GM21528 (cell line): ENCODE measurements around the gene CORO1A.
"Not testable (repeated sequence)": the region's sequence is repeated elsewhere in the genome, so short reads cannot be mapped to it uniquely, and the experiment has no call there.

Source experiments
- ATAC-seq: cut with Tn5 transposase; IDR thresholded peaks from one replicate; pipeline ENCODE4 v1.9.1; 2021; ENCODE audit warnings: mild to moderate bottlenecking, moderate library complexity; ENCODE audit not compliant: unreplicated experiment, low FRiP score

Gene CORO1A

GRCh38 chr16:30169416-30169815 lies 14.0 kb upstream of the CORO1A start:
- ATAC-seq: not testable (repeated sequence)

- ATAC-seq: not testable (repeated sequence)
Measured at GRCh38 chr16:30170145-30170544, 13.3 kb upstream of the CORO1A start.

- ATAC-seq: no peak
Measured at GRCh38 chr16:30173054-30173453, 10.3 kb upstream of the CORO1A start.

- ATAC-seq: not testable (repeated sequence)
Measured at GRCh38 chr16:30176876-30177275, 6.5 kb upstream of the CORO1A start.

- ATAC-seq: no peak
Measured at GRCh38 chr16:30179195-30179594, 4.2 kb upstream of the CORO1A start.

GRCh38 chr16:30179931-30180330 lies 3.5 kb upstream of the CORO1A start:
- ATAC-seq: no peak

- ATAC-seq: no peak
Measured at GRCh38 chr16:30180741-30181140, 2.7 kb upstream of the CORO1A start.

- ATAC-seq: peak; percentile 29
Measured at GRCh38 chr16:30184096-30184890, 891 bp downstream of the CORO1A start.

GRCh38 chr16:30184891-30185682 lies 1.7 kb downstream of the CORO1A start:
- ATAC-seq: no peak

GRCh38 chr16:30185683-30186421 lies 2.5 kb downstream of the CORO1A start:
- no peak for ATAC-seq

GRCh38 chr16:30186444-30186781 lies 3.0 kb downstream of the CORO1A start:
- ATAC-seq: no peak

- no peak for ATAC-seq
Measured at GRCh38 chr16:30186782-30187555, 3.6 kb downstream of the CORO1A start.

- no peak for ATAC-seq
Measured at GRCh38 chr16:30187556-30187865, 4.1 kb downstream of the CORO1A start.

GRCh38 chr16:30187971-30188561 lies 4.7 kb downstream of the CORO1A start:
- no peak for ATAC-seq

- ATAC-seq: not testable (repeated sequence)
Measured at GRCh38 chr16:30191158-30191557, 7.8 kb downstream of the CORO1A start.

GRCh38 chr16:30193098-30193497 lies 9.7 kb downstream of the CORO1A start:
- peak; percentile 14 for ATAC-seq

- peak; percentile 81 for ATAC-seq
Measured at GRCh38 chr16:30193615-30194014, 10.2 kb downstream of the CORO1A start, which contains the start of the genes BOLA2B and SLX1A. Gene BOLA2B (minus strand): TSS chr16:30193666. CDS start chr16:30193595, 71 bp downstream. Gene SLX1A (plus strand): TSS chr16:30193875. CDS start chr16:30194085, 210 bp downstream.

GRCh38 chr16:30194172-30194925 lies 10.9 kb downstream of the CORO1A start:
- ATAC-seq: peak; percentile 66

GRCh38 chr16:30197001-30197400 lies 13.6 kb downstream of the CORO1A start:
- ATAC-seq: not testable (repeated sequence)
